GM23338 (cell line): Measurements from ENCODE around the gene PDS5A.

ENCODE experiments used
- CTCF ChIP-seq, 2 experiments: fragments of 200-600 bp in 1 of 2; sonication (generic) in 1 of 2; conservative IDR thresholded peaks; 2 replicates each; pipeline versions ENCODE4 v1.5.1 to v1.6.1; 2016 to 2017; ENCODE audit warnings: antibody characterized with exemption in 2 of 2, low read depth in 2 of 2, mild to moderate bottlenecking in 2 of 2, moderate library complexity in 1 of 2
- ETS1 ChIP-seq: IDR thresholded peaks from 2 replicates; pipeline ENCODE4 v1.6.1; 2016; ENCODE audit warnings: antibody characterized with exemption
- EZH2 ChIP-seq: fragments of 200-600 bp; sonication (generic); IDR thresholded peaks from one replicate; pipeline ENCODE4 v1.8.0; 2017; ENCODE audit warnings: antibody characterized with exemption, mild to moderate bottlenecking, low read depth; ENCODE audit not compliant: unreplicated experiment
- EZH2phosphoT487 ChIP-seq: fragments of 200-600 bp; sonication (generic); IDR thresholded peaks from one replicate; pipeline ENCODE4 v1.8.1; 2018; ENCODE audit warnings: antibody characterized with exemption; ENCODE audit not compliant: unreplicated experiment
- JUNB ChIP-seq: IDR thresholded peaks from one replicate; pipeline ENCODE4 v1.6.1; 2016; ENCODE audit warnings: antibody characterized with exemption; ENCODE audit not compliant: unreplicated experiment
- NANOG ChIP-seq: IDR thresholded peaks from 2 replicates; pipeline ENCODE4 v1.6.1; 2016; ENCODE audit warnings: antibody characterized with exemption, borderline replicate concordance
- POLR2AphosphoS5 ChIP-seq: IDR thresholded peaks from 2 replicates; pipeline ENCODE4 v1.6.1; 2016; ENCODE audit warnings: antibody characterized with exemption, low read depth
- REST ChIP-seq: IDR thresholded peaks from one replicate; pipeline ENCODE4 v1.6.1; 2018; ENCODE audit warnings: antibody characterized with exemption; ENCODE audit not compliant: unreplicated experiment
- ZNF462 ChIP-seq: fragments of 250-450 bp; sonication (Bioruptor Pico); IDR thresholded peaks from 2 replicates; pipeline ENCODE4 v1.5.0; 2020; ENCODE audit warnings: mild to moderate bottlenecking, moderate library complexity

- TF ChIP-seq REST: no peak
- TF ChIP-seq CTCF (conservative IDR thresholded peaks at IDR 0.05; ENCODE audit: low read depth in 2 of 2): no peak
- TF ChIP-seq POLR2AphosphoS5: no peak
- no peak for TF ChIP-seq EZH2
- TF ChIP-seq NANOG: no peak
- no peak for TF ChIP-seq ETS1
- TF ChIP-seq JUNB: no peak
- TF ChIP-seq ZNF462: no peak
- no peak for TF ChIP-seq EZH2phosphoT487
These were observed 666 bp upstream of the PDS5A start for GRCh38 chr4:39978378-39978775.
